ENCODE measurements around the gene CTNNBIP1.
A peak's percentile ranks its signal among the peaks of the same experiment; 100 is the strongest.

CTNNBIP1 gene

DNA sequence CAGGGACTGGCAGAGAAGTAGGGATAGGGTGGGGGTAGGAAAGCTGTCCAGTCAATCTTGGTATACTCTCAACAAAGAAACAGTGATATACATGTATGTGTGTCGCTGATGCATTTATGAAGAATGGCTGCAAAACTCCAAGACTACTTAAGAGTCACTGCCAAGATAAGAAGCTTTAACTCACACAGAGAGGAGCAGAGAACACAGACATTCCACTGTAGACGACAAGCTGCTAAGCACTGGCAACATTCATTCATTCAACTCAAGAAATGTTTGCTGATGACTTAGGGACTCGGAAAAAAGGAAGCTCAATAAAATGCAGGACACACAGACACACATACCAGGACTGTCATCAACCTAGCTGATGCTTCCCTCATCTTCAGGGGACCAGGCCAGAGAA is 5.5 kb downstream of the CTNNBIP1 start:
- no peak for DNase-seq (ENCODE audit: low read depth in 2 of 2)

DNA sequence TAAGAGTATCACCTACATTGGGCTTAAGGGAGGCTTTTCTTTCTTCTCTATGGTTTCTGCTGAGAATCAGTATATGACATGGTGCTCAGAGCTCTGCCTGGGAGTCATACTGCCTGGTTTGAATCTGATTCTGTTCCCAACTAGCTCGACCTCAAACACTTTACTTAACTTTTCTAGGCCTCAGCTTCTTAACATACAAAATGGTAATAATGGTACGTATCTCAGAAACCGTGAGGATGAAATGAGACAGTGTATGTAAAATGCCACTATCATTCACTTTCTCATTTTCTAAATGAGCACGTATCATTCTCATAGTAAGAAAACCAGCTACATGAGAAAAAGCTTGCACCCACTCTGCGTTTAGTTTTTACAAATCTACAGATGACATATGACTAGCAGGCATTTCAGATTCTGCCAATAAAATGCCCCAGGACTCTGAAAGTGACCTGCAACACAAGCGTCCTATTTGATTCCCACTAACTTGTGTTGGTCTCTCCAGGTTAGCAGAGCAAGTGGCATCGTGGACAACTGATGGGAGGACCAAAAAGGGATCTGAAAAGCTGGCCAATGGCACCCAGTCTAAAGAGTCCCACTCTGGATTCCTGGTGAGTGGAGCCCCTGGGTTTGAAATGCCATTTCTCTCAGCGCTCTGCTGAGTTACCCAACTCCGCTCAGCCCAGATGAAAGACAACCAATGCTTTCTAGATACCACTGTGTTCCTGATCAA is 6.1 kb downstream of the CTNNBIP1 start:
- DNase-seq (ENCODE audit: low read depth in 2 of 2): peak in 1 of 2 donors; percentile 7

DNA sequence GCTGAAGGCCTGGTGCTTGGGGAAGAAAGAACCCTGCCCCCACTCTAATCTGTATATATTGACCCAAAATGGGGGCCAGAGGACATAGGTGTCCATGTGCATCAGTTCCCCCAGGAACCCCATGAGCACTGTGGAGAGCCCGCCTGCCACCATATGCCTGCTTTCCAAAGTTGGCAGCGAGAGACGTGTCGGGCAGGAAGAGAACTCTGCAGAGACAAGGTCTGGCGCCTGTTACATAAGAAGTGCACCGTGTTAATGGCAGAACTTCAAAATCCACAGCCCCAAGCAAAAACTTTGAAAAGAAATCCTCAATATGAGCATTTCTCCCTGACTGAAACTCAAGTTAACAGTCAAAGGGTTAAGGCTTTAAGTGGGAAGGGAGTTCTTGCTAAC is 8.0 kb downstream of the CTNNBIP1 start:
- no peak for DNase-seq (ENCODE audit: low read depth in 2 of 2)

DNA sequence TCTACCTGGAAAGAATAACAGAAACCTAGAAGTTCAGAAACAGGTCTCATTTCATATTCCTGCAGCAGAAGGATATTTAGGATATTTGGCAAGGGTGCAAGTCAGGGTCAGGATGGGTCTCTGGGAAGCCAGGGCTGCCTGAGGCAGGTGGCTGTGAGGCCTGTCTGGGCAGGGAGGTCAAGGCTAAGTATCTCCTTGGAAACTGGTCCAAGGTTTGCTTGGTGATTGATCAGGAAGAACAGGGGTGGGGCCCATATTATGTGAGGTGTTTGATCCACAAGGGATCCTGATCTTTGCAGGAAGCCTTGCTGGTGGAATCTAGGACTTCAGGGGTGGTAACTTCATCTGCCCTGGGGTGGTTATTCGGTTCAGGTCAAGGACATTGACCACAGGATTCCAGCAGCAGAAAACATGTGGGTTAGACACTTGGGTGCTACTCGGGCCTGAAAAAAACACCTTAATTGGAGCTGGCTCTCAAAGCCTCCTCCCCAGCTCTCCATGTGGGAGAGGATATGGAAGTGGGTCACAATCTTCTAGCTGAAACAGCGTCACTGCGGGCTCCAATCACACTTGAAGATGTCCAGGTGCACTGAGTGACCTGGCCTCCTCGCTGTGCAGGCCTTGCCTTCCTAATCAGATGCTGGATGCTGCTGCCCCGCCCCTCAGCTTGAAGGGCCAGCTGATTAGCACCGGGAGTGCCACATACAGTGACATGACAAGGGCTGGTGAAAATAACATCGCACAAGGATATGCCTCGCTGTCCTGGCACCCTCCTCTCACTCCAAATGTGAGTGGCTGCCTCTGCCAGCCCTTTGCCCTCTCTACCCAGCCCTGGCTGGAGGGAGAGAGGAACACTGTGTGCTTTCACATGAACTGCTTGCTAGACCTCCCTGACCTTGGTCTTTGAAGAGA is 8.7 kb downstream of the CTNNBIP1 start:
- no peak for DNase-seq (ENCODE audit: low read depth in 2 of 2)

DNA sequence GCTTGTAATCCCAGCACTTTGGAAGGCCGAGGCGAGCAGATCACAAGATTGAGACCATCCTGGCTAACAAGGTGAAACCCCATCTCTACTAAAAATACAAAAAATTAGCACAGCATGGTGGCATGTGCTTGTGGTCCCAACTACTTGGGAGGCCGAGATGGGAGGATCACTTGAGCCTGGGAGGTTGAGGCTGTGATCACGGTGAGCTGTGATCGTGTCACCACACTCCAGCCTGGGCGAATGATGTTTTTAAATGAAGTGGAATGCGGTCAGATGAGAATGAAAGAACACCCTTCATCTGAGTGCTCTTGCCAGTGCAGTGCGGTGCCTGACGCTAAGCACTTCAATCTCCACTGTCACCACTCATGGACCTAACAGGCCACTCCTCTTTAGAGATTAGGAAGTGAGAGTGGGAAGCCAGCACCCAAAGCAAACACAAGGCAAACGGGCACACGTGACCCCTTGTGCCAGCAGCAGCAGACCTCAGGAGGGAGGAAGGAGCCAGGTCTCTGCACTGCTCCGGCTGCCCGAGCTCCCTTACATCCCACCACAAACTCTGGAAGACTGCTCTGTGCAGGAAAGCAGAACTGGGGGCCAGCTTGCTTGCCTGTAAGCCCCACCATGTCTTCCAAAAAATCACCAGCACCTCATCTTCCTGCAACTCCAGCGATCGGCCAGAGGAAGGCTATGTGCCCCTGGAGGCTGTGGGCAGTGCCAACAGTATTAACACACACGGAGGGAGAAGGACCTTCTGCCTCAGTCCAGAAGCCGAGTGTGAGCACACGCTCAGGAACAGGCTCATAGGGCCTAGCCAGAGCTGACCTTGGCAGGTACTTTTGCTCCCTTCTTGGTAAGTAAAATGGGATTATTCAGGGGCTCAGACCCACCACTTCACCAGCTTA is 9.7 kb downstream of the CTNNBIP1 start:
- no peak for DNase-seq (ENCODE audit: low read depth in 2 of 2)

DNA sequence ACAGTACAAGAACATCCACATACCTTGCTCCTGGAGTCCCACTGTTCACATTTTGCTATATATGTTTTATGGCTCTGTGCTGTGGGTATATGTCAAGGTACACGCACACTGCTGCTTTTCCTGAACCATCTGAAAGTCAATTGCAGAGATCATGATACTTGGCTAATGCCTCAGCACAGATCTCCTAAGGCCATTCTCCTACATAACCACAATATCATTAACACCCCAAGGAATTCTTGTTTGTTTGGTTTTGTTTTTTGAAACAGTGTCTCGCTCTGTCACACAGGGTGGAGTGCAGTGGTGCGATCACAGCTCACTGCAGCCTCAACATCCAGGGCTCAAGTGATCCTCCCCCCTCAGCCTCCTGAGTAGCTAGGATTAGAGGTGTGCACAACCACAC is 16.0 kb downstream of the CTNNBIP1 start:
- DNase-seq (ENCODE audit: low read depth in 2 of 2): no peak

DNA sequence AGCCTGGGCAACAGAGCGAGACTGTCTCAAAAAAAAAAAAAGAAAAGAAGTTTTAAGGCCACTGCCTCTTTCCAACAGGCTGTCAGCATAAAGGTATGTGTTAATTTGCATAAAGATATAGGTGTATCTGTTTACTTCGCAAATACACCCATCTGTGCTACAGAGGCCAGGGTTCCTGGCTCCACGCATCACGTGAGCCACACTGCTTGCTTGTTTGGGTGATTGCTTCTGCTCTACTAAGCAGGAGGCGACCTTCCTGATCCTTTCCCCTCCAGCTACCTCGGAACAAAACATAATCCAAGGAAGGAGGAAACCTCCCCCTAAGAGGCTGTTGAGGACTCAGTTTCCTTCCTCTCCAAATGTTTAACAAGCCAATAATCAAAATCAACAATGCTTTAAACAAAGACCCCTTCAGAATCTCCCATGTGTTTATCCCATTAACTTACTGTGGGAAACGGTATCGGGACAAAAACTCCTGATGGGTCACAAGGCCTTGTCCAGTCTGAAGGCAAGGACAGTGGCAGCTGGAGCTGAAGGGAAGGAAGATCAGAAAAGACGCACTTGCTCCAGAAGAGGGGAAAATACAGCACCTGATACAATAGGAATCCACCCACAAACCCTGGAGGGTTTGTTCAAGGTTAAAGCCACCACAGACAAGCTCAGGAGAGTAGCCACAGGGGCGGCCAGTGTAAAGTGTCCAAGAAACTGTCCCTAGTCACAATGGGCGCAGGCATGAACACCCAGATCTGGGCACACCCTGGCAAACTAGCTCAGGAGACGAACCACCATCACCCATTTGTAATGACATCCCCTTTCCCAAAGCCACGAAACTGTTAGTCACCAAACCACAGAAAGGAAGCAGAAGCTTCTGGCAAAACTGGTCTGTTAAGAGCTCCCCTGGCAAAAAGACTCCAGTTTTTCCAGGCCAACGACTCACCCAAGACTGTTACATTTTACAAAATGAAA is 17.2 kb downstream of the CTNNBIP1 start:
- DNase-seq (ENCODE audit: low read depth in 2 of 2): no peak

DNA sequence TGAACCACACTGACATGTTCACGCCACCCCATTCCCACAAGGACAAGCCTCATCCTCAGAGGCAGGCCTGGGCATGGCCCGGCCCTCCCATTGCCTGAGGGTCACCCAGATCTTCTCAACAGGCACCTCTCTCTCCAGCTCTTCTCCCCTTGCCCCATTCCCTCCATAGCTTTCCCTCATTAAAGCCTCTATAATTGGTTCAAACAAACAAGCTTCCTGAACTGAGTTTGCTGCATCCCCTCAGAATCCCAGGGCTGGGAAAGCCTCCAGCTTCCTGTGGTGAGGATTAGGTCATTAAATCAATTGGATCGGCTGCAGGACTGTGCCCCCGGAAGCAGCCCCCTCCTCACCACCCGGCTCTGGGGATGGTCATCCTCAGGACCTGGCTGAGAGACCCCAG is 18.9 kb downstream of the CTNNBIP1 start:
- DNase-seq (ENCODE audit: low read depth in 2 of 2): no peak

DNA sequence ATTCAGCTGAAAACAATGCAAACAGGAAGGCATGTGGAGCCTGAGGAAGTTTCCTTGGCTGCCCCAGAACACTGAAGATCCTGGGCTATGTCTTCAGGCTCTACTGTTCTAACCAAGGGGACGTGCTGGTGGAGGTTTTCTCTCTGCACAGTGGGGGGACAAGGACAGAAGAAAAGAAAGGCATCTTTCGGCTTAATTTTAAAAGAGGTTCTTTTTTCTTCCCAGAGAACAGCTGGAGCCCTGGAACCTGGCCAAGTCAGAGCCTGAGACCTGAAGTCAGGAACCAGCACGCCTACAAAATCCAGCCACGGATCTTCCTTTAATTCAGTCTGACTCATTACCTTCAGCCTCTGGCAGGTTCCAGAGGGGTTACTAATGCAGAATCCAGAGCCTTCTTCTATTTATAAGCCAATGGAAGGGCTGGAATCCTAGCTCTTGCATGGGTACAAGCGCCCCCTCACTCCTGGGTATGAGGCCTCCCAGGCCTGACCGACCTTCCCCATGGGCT is 19.8 kb downstream of the CTNNBIP1 start:
- DNase-seq (ENCODE audit: low read depth in 2 of 2): no peak

DNA sequence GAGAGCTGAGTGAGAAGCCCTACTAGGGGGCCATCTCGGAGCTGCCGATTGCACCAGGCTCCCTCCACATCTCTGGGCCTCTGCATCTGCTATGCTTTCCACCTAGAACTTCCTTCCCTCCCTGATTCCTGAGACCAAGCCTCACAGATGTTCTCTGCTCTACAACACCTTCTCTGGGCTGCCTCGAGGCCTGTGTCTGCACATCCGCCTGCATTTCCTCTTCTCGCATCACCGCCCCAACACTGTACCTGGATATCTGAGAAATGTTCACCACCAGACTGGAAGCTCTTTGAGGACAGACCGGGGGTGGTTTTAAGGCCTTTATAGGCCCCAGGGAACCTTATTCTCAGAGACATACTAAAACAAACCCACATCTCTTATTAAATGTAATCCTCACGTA is 20.7 kb downstream of the CTNNBIP1 start:
- no peak for DNase-seq (ENCODE audit: low read depth in 2 of 2)

DNA sequence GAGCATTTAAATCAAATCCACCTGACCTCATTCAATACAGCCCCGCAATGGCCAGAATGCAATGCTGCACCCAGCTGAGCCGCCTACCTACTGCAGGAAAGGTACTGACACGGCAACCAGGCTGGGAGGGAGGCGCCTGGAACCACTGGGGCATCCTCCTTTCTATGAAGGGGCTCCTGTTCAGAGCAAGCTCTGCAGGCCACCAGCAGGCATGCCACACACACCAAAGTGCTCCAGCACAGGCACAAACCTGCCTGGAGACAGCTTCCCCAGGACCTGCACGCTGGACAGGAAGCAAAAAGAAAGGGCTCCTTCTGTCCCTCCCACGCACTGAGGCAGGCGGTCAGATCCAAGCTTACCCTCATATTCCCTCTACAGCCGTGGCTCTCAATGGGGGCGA is 21.2 kb downstream of the CTNNBIP1 start:
- no peak for DNase-seq (ENCODE audit: low read depth in 2 of 2)

DNA sequence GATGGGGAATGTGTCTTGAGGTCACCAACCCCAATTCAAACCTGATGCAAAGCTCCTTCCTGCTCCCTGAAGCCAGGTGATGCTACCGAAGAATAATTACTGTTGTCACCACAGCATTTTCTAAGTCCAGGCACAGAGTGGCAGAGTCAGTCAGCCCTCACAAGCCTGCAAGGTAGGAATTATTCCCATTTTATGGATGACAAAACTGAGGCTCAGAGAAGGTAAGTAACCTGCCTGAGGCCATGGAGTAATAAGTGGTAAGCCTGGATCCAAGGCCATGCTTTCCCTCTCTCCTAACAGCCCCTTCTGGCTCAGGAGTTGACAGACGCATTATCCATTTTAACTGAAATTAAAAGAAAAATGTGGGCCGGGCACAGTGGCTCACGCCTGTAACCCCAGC is 23.0 kb downstream of the CTNNBIP1 start:
- no peak for DNase-seq (ENCODE audit: low read depth in 2 of 2)

DNA sequence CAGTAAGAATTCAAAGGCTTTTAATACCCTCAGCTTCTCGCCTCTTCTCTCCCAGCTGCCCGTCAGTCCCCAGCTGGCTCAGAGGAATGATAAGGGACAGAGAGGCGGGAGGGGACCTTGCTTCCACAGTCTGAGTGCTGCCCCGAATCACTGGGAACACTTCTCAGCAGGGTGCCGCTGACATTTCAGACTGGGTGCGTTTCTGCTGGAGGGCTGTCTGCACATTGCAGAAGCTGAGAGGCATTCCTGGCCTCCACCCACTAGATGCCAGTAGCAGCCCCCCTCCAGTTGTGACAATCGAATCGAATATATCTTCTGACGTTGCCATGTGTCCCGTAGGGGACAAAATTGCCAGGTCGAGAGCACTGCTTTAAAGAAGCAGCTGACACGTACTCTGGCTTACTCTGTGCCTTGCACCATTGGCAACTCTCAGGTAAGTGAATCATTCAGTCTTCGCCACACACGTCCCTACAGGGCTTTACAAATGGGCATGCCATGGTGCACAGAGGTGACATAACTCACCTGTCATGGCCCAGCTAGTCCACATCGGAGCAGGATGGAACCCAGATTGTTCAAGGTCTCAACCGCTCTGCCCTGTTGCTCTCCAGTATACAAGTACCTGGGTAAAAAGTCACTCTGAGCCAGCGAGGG is 23.9 kb downstream of the CTNNBIP1 start:
- no peak for DNase-seq (ENCODE audit: low read depth in 2 of 2)

DNA sequence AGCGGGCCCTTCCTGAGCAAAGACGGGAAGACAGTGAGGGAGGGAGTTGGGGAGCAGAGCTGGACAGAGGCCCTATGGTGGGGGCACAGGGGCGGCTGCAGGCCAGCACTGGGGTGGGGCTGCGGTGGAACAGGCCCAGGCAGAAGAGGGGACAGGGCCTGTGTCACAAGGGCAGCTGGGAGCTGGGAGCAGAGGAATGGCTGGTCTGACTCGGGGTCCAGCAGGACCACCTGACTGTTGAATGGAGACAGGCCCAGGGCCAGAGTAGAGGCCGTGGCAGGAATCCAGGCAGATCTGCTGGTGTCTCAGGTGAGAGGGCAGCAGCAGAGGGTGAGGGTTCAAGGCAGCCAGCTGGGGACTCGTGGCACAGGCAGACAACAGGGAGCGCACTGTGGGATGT is 25.3 kb downstream of the CTNNBIP1 start:
- DNase-seq (ENCODE audit: low read depth in 2 of 2): no peak

DNA sequence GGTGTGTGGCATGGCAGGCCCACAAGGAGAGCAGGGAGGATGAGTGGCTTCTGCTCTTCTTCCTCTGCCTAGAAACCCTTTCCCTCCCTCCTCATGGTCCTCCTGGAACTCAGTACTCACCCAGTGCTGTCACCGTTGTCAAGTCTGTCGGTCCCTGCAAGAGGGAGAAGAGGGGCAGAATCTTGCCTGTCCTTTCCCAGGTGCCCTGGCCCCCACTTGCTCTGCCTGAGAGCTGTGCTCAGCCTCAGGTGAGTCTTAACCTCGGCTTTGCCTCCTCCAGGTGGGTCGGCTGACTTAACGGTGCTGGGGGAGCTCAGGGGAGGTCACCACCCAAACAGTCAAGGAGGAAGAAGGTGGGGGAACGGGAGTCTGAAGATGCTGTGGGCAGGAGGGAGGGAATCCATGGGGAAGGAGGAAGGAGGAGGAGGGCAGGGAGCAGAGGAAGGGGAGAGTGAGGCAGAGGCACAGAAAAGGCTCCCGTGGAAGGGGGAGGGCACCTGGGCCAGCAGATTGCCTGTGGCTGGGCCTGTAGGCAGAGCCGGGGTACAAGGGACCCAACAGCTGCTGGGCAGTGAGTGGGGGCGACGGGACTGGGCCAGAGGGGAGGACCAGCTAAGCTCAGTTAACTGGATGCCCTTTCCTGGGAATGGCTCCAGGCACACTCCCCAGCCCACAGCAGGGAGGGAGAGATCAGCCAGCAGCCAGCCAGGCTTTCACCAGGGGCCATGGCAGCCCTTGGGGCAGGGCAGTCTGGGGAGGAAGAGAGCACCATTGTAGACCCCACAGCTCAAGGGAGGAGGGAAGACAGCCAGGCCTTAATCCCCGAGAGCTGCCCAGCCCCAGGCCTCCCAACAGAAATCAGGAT is 26.3 kb downstream of the CTNNBIP1 start:
- no peak for DNase-seq (ENCODE audit: low read depth in 2 of 2)

DNA sequence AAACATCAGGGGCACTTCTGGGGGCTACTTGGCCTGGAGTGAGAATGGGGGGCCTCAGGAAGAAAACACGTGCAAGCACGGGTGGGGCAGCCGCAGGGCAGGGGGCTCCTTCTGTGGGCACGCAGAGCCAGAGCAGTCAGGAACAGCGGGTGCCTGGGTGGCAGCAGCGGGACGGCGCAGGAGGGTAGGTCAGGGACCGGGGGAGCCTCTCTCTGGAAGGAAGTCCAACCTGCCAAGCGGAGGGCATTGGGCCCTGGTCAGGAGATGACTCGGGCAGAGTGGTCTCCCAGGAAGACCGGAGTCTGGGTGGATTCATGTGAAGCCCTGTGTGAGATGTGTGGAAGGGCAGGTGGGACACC is 27.1 kb downstream of the CTNNBIP1 start:
- no peak for DNase-seq (ENCODE audit: low read depth in 2 of 2)

DNA sequence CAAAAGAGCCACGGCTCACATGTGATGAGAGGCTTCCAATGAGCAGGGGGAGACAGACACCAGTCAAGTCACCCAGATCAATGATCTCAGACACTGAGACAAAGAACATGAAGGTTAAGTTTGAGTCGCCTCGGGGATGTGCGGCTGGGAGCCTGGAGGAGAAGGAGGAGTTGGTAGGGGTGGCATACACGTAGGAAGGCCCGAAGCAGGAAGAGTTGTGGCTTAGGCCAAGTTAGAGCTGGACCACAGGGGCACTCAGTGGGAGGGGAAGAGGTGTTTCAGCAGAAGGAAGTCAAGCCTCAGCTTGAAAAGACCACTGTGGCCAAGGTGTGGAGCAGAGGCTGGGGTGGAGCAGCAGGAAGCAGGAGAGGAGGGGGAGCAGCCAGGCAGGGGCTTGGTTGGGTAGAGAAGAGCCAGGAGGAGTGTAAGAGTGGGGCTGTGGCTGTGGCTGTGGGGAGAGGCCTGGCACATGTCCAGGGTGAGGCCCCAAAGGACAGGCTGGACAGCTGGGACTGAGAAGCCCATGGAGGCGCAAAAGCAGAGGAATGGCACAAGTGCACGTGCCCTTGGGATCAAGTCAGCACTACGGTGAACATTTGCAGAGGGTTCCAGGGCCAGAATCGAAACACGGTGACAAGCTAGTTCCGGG is 27.6 kb downstream of the CTNNBIP1 start:
- peak in 1 of 2 donors; percentile 28 for DNase-seq (ENCODE audit: low read depth in 2 of 2)

DNA sequence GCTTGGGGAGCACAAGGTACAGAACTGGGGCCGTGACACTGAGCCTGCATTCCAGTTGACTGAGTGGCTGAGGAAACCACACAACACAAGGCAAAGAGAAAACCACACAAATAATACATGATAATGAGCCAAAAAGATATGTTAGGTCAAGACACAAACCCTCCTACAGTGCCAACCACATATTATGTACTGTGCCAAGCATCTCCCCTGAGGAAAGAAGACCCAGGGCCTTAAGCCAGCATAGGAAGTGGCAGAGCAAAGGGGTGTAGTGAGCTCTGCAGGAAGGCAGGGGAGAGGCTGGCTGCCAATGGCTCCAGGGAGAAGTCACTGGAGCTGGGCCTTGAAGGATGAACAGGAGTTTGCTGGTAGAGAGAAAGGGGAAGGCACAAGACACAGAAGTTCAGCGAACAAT is 28.2 kb downstream of the CTNNBIP1 start:
- DNase-seq (ENCODE audit: low read depth in 2 of 2): no peak

DNA sequence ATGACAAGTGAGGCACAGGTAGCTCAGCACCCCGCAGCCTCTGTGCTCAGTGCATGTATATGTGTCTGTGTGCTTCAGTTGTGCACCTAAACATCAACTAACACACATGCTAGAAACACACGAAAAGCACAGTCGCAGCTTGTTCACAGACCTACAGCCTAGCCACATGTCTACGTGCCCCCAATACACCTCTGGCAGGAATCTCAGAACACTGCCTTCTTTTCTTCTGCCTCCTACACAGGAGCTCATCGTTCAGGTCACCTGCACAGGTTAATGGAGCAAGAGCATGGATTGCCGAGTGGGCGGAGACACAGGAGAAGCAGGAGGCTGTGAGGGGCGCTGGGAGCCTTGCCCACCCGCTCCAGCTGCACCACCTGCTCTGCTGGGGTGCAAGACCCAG is 31.7 kb downstream of the CTNNBIP1 start:
- DNase-seq (ENCODE audit: low read depth in 2 of 2): no peak

Measured in stimulated activated CD8-positive, alpha-beta memory T cell treated with anti-CD3 and anti-CD28 coated beads, Interleukin-15, amount 100 ng/mL, for 48 hours (primary cell).